SK-MEL-5 (cell line): Measurements from ENCODE around the gene ITGA2B. TPM values are rescaled to one million over a fixed set of nuclear protein-coding genes. Genes with fewer than 3 reads are reported as not detected.
"Not testable (repeated sequence)": the region's sequence is repeated elsewhere in the genome, so short reads cannot be mapped to it uniquely, and the experiment has no call there.

ENCODE experiments used
- DNase-seq: peaks from one replicate; pipeline ENCODE4 v3.0.0-alpha.2; 2016; ENCODE audit warnings: low read depth, low spot score
- in situ Hi-C: cut with HindIII; loops from 2 replicates; pipeline ENCODE4 v1.10.0; 2016; ENCODE audit warnings: low sequenced_read_pairs, high pct_unique_total_duplicates, low pct_unique_long_range_greater_than_20kb
- total RNA-seq: library from RNA; depleted of rRNA; stranded (reverse); fragments of >200 nt; shearing (Covaris generic); gene quantifications from 2 replicates; pipeline ENCODE4 v1.2.3, GENCODE V29; 2014

The ITGA2B gene
- total RNA-seq, 1 experiment from 2014 or later: not detected

DNA sequence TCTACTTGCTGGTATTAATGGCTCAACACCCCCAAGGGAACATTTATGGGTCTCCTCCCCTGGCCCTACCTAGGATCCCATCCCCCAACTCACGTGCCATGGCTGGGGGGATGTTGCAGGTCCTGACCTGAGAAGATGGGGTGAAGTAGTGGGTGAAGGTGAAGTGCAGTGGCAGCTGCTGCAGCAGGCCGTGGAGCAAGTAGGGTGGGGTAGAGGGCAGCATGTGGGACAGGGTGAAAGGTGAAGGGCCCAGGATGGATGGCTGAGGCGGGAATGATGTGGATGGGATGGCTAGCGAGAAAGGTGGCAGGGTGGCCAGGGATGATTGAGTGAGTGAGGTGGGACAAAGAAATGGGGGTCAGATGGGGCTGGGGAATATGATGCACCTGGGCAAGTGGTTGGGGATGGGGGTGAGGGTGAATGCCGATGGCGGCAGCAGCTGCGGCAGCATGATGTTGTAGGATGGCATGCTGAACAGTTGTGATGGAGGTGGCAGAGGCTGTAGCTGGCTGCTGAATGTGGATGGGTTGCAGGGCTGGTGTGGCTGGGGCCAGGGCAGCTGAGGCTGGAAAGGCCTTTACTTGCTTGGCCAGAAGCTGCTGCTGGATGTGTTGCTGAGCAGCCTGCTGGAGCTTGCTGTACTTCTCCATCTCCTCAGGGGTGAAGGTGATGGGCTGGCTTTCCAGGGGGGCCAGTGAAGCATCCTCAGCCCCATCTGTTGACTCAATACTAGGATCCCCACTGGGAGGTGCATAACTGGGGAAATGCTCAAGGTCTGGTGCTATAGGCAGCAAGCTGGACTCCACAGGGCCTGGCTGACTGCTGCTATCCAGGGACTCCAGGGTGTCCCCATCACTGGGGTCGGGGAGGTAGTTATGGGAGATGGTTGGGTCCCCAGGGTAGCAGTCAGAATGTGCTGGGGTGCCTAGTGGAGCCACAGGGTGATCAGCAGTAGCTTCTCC is 8.3 kb upstream of the ITGA2B start:
- no peak for DNase-seq
- in situ Hi-C loops: no loop called here

DNA sequence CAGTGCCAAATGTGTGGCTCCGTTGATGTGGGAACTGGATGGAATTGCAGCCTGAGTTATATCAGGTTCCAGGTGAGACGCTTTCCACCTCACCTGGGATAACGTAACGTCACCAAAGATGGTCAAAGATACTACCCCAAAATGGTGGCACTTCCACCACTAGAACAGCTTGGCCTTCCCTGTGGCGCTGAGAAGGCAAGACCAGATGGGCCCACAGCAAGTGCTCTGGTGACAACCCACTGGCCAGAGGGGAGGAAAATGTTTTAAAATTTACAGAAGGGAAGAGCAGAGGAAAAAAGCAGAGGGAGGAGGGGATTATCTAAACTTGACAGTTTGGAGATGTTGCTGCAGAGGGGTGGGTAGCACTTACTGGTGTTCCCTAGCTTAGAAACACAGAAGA is 7.5 kb upstream of the ITGA2B start:
- DNase-seq: no peak
- in situ Hi-C loops: no loop called here

DNA sequence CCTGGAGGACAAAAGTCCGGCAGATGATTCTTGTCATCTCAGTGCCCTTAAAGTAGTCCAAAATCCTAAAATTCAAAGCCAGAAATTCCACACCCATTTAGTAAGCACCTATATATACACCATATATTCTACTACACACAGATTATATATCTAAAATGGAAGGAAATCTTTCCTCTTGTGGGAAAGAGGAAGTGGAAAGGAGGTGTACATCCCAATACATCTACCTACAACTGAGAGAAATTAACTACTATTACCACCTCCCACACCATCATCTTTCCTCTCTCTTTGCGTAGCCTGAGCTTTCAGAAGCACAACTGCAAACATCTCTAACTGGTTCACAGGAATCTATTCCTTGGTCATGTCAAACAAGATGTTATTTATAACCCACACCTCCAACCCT is 5.4 kb upstream of the ITGA2B start:
- in situ Hi-C loops: no loop called here

GRCh38 chr17:44394112-44394511 is 4.7 kb upstream of the ITGA2B start:
- in situ Hi-C loops, DNase-seq: not testable (repeated sequence)

More for the DNA sequence above, 5.4 kb upstream of the ITGA2B start:
- DNase-seq: no peak

DNA sequence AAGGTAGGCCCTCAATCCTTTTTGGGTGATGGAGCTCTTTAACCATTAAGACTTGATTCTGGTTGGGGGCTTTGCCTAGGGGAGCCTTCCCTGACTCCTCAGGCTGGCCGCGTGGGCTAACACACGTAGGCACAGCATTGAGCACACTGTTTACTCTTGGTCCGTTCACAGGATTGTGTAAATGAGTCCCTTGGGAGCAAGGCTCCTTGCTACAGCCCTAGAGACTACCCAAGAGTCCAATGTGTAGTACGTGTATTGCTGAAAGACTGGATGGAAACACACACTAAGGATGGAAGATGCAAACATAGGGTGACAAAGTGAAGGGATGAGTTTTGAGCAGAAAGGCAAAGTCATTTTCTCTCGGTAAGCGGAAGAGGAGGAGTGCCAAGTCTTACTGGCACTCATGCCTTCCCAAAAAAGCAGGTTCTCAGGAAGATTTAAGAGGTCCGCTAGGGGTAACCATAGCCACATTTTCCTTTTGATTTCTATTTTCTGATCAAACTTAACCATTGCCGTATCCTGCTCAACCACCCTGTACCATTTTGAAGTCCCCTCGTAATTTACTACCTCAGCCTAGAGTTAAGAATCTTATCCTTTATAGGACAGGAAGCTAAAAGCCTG is 911 bp upstream of the ITGA2B start:
- no peak for DNase-seq

GRCh38 chr17:44389723-44390202 is 314 bp upstream of the ITGA2B start:
- in situ Hi-C loops: no loop called here
- no peak for DNase-seq

More for the DNA sequence above, 911 bp upstream of the ITGA2B start:
- in situ Hi-C loops: no loop called here

DNA sequence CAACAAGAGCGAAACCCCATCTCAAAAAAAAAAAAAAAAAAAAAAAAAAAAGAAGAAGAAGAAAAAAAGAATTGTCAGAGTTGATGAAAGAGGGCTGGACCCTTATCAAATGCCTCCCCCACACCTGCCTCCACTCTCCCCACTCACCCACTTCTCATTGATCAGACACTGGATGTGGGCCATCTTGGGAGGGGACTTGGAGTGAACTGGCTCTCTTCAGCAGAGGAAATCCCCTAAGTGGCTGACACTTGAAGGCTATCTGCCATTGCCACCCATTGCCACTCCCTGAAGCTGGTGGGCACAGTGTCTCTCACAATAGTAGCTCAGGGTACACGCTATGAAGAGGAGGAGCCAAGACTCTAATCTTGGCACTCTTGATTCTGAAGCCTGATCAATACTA is 1.6 kb downstream of the ITGA2B start:
- in situ Hi-C loops: no loop called here
- no peak for DNase-seq

DNA sequence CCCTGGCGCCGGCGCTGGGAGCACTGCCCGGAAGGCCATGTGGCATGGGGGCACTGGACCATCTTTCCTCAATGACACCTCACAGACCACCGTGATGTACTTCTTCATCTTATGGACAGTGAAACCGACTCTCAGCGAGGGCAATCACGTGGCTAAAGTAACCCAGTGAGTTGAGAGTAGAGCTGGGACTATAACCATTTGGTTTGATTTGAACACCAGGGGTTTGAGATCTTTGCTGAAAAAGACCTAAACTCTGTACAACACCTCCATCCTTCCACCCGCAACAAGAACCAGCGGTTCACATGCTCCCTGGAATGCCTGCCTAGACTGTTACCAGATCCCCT is 3.3 kb downstream of the ITGA2B start:
- in situ Hi-C loops: no loop called here
- no peak for DNase-seq

- DNase-seq: no peak
- in situ Hi-C loops: no loop called here
Measured at GRCh38 chr17:44385287-44386181, 3.9 kb downstream of the ITGA2B start.

DNA sequence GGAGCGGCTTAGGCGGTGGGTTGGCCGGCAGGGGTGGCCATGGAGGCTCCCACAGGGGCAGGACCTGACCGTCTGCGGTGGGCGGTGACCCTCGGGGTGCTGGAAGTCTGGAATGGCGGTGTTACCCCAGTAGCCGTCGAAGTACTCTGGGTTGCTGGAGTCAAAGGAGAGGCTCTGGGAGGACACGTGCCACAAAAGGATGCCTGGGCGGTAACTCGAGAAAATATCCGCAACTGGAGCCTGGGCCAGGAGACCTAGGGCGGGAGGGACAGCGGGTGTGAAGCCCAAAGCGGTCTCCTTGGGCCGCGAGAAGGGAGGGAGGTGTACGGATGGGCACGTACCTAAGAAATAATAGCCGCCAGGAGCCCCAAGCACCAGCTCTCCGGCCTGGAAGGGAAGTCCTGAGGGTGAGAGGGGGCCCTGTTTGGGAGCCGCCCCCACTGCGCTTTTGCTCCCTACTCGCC is 4.6 kb downstream of the ITGA2B start:
- in situ Hi-C loops: no loop called here
- no peak for DNase-seq

DNA sequence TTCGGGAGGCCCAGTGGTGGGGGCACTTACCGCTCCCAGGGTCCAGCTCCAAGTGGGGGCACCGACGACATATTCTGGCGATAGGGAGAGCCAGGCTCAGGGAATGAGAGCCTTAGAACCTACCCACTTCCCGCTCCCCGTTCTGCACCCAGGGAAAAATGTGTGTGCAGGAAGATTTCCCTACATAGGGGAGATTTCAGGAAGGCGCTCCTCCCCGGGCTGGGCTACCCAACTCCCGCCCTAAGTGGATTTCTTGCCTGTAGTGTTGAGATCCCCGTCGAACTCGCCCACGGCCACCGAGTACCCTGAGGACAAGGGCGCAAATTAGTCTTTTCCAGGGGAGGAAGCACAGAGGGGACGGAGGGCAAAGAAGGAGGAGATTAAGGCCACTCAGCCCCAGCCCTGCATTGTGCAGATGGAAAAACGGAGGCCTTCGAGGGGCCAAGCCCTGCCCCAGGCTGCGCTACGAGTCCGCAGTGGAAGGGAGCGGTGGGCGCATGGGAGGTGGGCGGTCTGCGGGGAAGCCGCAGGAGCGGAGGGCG is 5.1 kb downstream of the ITGA2B start:
- in situ Hi-C loops: no loop called here
- no peak for DNase-seq

- in situ Hi-C loops: no loop called here
- DNase-seq: no peak
Measured at GRCh38 chr17:44383861-44384260, 5.6 kb downstream of the ITGA2B start.

DNA sequence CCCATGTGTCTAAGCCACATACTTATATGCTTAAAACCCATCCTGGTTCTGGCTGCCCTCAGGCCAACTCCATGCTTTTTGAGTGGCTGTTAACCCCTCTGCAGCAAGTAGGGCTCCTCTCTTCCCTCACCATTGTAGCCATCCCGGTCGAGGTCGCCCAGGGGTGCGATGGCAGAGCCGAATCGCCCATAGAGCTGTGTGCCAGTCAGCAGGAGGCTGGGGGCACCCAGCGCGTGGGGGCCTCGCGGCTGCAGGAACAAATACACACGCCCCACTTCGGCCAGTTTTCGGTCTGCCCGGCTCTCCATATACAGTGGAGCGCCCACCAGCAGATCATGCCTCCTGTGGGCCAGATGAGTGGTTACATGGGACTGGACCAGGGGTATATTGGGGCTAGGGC is 6.1 kb downstream of the ITGA2B start:
- no peak for DNase-seq
- in situ Hi-C loops: no loop called here

DNA sequence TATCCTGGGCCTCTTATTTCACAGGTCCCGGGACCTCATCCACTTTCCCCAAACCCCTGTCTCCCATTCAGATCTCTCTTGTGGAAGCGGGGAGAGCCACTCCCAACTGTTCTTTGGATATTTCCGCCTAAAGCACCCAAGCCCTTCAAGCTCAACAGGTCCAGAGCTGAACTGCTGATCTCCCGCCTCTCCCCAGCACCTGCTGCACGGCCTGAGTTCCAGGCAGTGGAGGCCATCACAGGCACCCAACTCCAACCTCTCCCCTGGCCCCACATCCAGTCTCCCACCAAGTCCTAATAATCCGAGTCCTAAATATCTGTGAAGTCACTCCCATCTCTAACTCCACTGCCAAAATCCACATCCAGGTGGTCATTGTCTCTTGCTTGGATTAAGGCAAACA is 6.5 kb downstream of the ITGA2B start:
- in situ Hi-C loops: no loop called here
- no peak for DNase-seq

GRCh38 chr17:44381810-44382305 is 7.6 kb downstream of the ITGA2B start:
- in situ Hi-C loops: no loop called here
- no peak for DNase-seq

- in situ Hi-C loops: no loop called here
Measured at GRCh38 chr17:44380767-44381166, 8.7 kb downstream of the ITGA2B start.

DNA sequence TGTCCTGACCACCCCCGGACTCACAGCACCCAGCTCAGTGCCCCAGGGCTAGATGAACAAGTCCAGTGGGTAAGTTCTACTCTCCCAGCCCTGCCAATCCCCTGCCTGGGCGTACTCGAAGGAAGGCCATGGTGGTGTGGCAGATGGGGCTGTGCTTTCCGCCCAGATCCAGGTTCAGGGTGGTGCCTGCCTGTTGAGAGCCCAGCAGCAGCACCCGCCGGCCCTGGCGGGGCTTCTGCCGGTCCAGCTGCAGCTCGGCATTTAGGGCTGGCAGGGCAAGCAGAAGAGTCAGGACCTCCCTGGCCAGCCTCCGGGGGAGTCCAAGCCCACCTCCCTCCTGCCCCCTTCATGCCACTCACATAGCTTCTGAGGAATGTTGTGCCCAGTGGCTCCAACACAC is 9.6 kb downstream of the ITGA2B start:
- no peak for DNase-seq
- in situ Hi-C loops: no loop called here

More at GRCh38 chr17:44380767-44381166, 8.7 kb downstream of the ITGA2B start:
- DNase-seq: no peak
